PC-3 (cell line): ENCODE measurements around the gene IBTK.
"Not testable (repeated sequence)": the region's sequence is repeated elsewhere in the genome, so short reads cannot be mapped to it uniquely, and the experiment has no call there.

Experiments used
- EZH2 ChIP-seq: fragments of 300-600 bp; sonication (generic); IDR thresholded peaks from one replicate; pipeline ENCODE4 v1.6.1; 2017; ENCODE audit warnings: antibody characterized with exemption, mild to moderate bottlenecking, low read length; ENCODE audit not compliant: unreplicated experiment
- EZH2phosphoT487 ChIP-seq: fragments of 300-600 bp; sonication (generic); IDR thresholded peaks from 2 replicates; pipeline ENCODE4 v1.6.1; 2018; ENCODE audit warnings: mild to moderate bottlenecking, antibody characterized with exemption, low read length, borderline replicate concordance
- TF ChIP-seq, protein P1 (sequence below): fragments of 300-600 bp; sonication (generic); conservative IDR thresholded peaks from 2 replicates; pipeline ENCODE4 v1.5.1; 2017; ENCODE audit warnings: antibody characterized with exemption, low read depth, mild to moderate bottlenecking, low read length

DNA sequence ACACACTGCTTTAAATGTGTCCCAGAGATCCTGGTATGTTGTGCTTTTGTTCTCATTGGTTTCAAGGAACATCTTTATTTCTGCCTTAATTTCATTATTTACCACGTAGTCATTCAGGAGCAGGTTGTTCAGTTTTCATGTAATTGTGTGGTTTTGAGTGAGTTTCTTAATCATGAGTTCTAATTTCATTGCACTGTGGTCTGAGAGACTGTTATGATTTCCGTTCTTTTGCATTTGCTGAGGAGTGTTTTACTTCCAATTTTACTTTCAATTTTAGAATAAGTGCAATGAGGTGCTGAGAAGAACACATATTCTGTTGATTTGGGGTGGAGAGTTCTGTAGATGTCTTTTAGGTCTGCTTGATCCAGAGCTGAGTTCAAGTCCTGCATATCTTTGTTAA, 34.0 kb upstream of the IBTK start:
- TF ChIP-seq, protein P1, sequence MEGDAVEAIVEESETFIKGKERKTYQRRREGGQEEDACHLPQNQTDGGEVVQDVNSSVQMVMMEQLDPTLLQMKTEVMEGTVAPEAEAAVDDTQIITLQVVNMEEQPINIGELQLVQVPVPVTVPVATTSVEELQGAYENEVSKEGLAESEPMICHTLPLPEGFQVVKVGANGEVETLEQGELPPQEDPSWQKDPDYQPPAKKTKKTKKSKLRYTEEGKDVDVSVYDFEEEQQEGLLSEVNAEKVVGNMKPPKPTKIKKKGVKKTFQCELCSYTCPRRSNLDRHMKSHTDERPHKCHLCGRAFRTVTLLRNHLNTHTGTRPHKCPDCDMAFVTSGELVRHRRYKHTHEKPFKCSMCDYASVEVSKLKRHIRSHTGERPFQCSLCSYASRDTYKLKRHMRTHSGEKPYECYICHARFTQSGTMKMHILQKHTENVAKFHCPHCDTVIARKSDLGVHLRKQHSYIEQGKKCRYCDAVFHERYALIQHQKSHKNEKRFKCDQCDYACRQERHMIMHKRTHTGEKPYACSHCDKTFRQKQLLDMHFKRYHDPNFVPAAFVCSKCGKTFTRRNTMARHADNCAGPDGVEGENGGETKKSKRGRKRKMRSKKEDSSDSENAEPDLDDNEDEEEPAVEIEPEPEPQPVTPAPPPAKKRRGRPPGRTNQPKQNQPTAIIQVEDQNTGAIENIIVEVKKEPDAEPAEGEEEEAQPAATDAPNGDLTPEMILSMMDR = not testable (repeated sequence)
- TF ChIP-seq EZH2, EZH2phosphoT487: not testable (repeated sequence)
